Muscle of back (tissue), 10 donors: ENCODE data around the gene SLC5A5. TPM values are rescaled to one million over a fixed set of nuclear protein-coding genes. Genes with fewer than 3 reads are reported as not detected.

Experiments
- polyA plus RNA-seq, 10 donors: library from polyadenylated mRNA; unstranded; fragments of 120-200 nt; gene quantifications; one replicate each; pipeline ENCODE4 v1.2.1, GENCODE V29; 2013; ENCODE audit not compliant: insufficient read length in 10 of 10

SLC5A5 gene
- polyA plus RNA-seq, 10 donors, result 0.06 to 0.11 (median 0.10) TPM; not detected in 6

Other genes with a start within 250 kb of the SLC5A5 start
- under 1 TPM; 0.04 to 0.36 (median 0.15) TPM for gene UNC13A, start 183.6 kb upstream of the SLC5A5 start, polyA plus RNA-seq
- 10 to 100 TPM; 17.3 to 38.1 (median 29.0) TPM for gene MAP1S, start 152.5 kb upstream of the SLC5A5 start, polyA plus RNA-seq
- 1 to 10 TPM in 3 of 10 donors, under 1 TPM in 7; 0.29 to 1.7 (median 0.80) TPM for gene FCHO1, start 120.5 kb upstream of the SLC5A5 start, polyA plus RNA-seq
- under 1 TPM in 4 of 10 donors, not detected in 6; 0.05 to 0.71 (median 0.15) TPM for gene B3GNT3, start 76.8 kb upstream of the SLC5A5 start, polyA plus RNA-seq
- gene INSL3, start 50.4 kb upstream of the SLC5A5 start, polyA plus RNA-seq, result under 1 TPM in 2 of 10 donors, not detected in 8; 0.16 to 0.24 TPM
- gene JAK3, start 24.0 kb upstream of the SLC5A5 start, polyA plus RNA-seq, result 1 to 10 TPM; 1.1 to 5.9 (median 2.1) TPM
- 1,000 to 10,000 TPM; 1,678 to 3,130 (median 2,192) TPM for gene RPL18A, start 12.0 kb upstream of the SLC5A5 start, polyA plus RNA-seq
- gene CCDC124, start 61.1 kb downstream of the SLC5A5 start, polyA plus RNA-seq, result 10 to 100 TPM; 39.1 to 76.0 (median 46.1) TPM
- gene KCNN1, start 95.2 kb downstream of the SLC5A5 start, polyA plus RNA-seq, result 1 to 10 TPM in 6 of 10 donors, under 1 TPM in 4; 0.43 to 3.4 (median 1.3) TPM
- gene ARRDC2, start 136.2 kb downstream of the SLC5A5 start, polyA plus RNA-seq, result 1 to 10 TPM; 3.6 to 5.9 (median 4.7) TPM
- 1 to 10 TPM in 1 of 10 donors, under 1 TPM in 9; 0.10 to 1.6 (median 0.39) TPM for gene IL12RB1, start 215.0 kb downstream of the SLC5A5 start, polyA plus RNA-seq
- gene MAST3, start 225.8 kb downstream of the SLC5A5 start, polyA plus RNA-seq, result 10 to 100 TPM in 1 of 10 donors, 1 to 10 TPM in 9; 5.7 to 13.6 (median 8.8) TPM